IMR-90 (cell line): ENCODE data around the gene RPS5. TPM values are rescaled to one million over a fixed set of nuclear protein-coding genes. Genes with fewer than 3 reads are reported as not detected.

Experiments used
- ATAC-seq: fragments of 200-7000 bp; cut with Tn5 transposase; 2 replicates; pipeline ENCODE4 v1.9.1; 2020; ENCODE audit warnings: low read depth, mild to moderate bottlenecking, moderate library complexity
- BruUV-seq: library from RNA; stranded (reverse); fragments of 400-500 nt; replicated peaks from 2 replicates; lab custom pipeline; 2021; lab: Mats Ljungman, UMichigan
- CTCF ChIA-PET: fragments of 300-600 bp; formaldehyde crosslinking; extraction: SDS; loops from one replicate; lab custom pipeline; 2021; ENCODE audit warnings: antibody characterized with exemption; lab: Yijun Ruan, JAX
- POLR2A ChIA-PET: fragments of 300-600 bp; sonication (Branson Sonifier 250); formaldehyde crosslinking; loops from one replicate; lab custom pipeline; 2022; ENCODE audit warnings: antibody characterized with exemption; ENCODE audit not compliant: unreplicated experiment; lab: Charles Lee
- DNase-seq: peaks from one replicate; pipeline ENCODE4 v3.0.0; 2013
- H2AFZ ChIP-seq: replicated peaks from 2 replicates; pipeline ENCODE3; 2013; ENCODE audit warnings: low read length, mild to moderate bottlenecking; ENCODE audit not compliant: poor library complexity
- H2AK5ac ChIP-seq: 2 replicates; pipeline ENCODE4 v1.6.1; 2013; ENCODE audit warnings: low read depth, low read length, inconsistent platforms
- H2AK9ac ChIP-seq: replicated peaks from 2 replicates; pipeline ENCODE3; 2013; ENCODE audit warnings: mild to moderate bottlenecking, low read depth, low read length, moderate library complexity; ENCODE audit not compliant: poor library complexity
- H2BK120ac ChIP-seq: 2 replicates; pipeline ENCODE4 v1.6.1; 2013; ENCODE audit warnings: low read depth, low read length, inconsistent platforms
- H2BK15ac ChIP-seq: 3 replicates; pipeline ENCODE4 v1.6.1; 2013; ENCODE audit warnings: low read depth, low read length, inconsistent platforms
- H2BK20ac ChIP-seq: 2 replicates; pipeline ENCODE4 v1.6.1; 2013; ENCODE audit warnings: low read depth, mild to moderate bottlenecking, inconsistent platforms, low read length, moderate library complexity
- H2BK5ac ChIP-seq: 2 replicates; pipeline ENCODE4 v1.6.1; 2013; ENCODE audit warnings: mild to moderate bottlenecking, low read depth, low read length, inconsistent platforms; ENCODE audit not compliant: poor library complexity, severe bottlenecking
- H3K14ac ChIP-seq: replicated peaks from 2 replicates; pipeline ENCODE4 v1.6.1; 2013; ENCODE audit warnings: low read depth, low read length, inconsistent platforms
- H3K18ac ChIP-seq: 2 replicates; pipeline ENCODE4 v1.6.1; 2013; ENCODE audit warnings: low read depth, low read length, control low read depth
- H3K23ac ChIP-seq: 2 replicates; pipeline ENCODE4 v1.6.1; 2013; ENCODE audit warnings: low read depth, low read length, inconsistent platforms
- H3K27ac ChIP-seq: 2 replicates; pipeline ENCODE4 v1.5.1; 2013; ENCODE audit warnings: mild to moderate bottlenecking, control low read depth, low read length; ENCODE audit not compliant: insufficient read depth
- H3K27me3 ChIP-seq: 2 replicates; pipeline ENCODE4 v1.6.1; 2013; ENCODE audit warnings: low read length; ENCODE audit not compliant: control insufficient read depth, insufficient read depth
- H3K36me3 ChIP-seq: 2 replicates; pipeline ENCODE4 v1.6.1; 2013; ENCODE audit warnings: low read length, mixed read lengths; ENCODE audit not compliant: control insufficient read depth, insufficient read depth
- H3K4ac ChIP-seq: 2 replicates; pipeline ENCODE4 v1.6.1; 2013; ENCODE audit warnings: low read depth, low read length, inconsistent platforms
- H3K4me1 ChIP-seq: 2 replicates; pipeline ENCODE4 v1.6.1; 2013; ENCODE audit warnings: low read length, mixed read lengths; ENCODE audit not compliant: control insufficient read depth, insufficient read depth
- H3K4me2 ChIP-seq: 2 replicates; pipeline ENCODE4 v1.6.1; 2013; ENCODE audit warnings: low read depth, mild to moderate bottlenecking, control low read depth, low read length, moderate library complexity
- H3K4me3 ChIP-seq: 2 replicates; pipeline ENCODE4 v1.5.1; 2013; ENCODE audit warnings: low read depth, mild to moderate bottlenecking, control low read depth, low read length, moderate library complexity; ENCODE audit not compliant: insufficient read depth
- H3K56ac ChIP-seq: 2 replicates; pipeline ENCODE4 v1.6.1; 2013; ENCODE audit warnings: low read length, inconsistent platforms; ENCODE audit not compliant: insufficient read depth; ENCODE audit errors: extremely low read depth
- H3K79me1 ChIP-seq, 2 experiments: 2 replicates each; pipeline ENCODE4 v1.6.1; 2013; ENCODE audit warnings: low read length in 2 of 2, inconsistent platforms in 1 of 2, low read depth in 1 of 2
- H3K9ac ChIP-seq: 2 replicates; pipeline ENCODE4 v1.6.1; 2013; ENCODE audit warnings: low read depth, low read length, control low read depth
- H3K9me1 ChIP-seq: 2 replicates; pipeline ENCODE4 v1.6.1; 2013; ENCODE audit warnings: low read length, inconsistent platforms; ENCODE audit not compliant: insufficient read depth
- H3K9me3 ChIP-seq: 2 replicates; pipeline ENCODE4 v1.6.1; 2013; ENCODE audit warnings: low read length; ENCODE audit not compliant: control insufficient read depth, insufficient read depth
- H4K20me1 ChIP-seq: 2 replicates; pipeline ENCODE4 v1.6.1; 2013; ENCODE audit warnings: low read length, inconsistent platforms; ENCODE audit not compliant: insufficient read depth
- H4K5ac ChIP-seq: 2 replicates; pipeline ENCODE4 v1.6.1; 2013; ENCODE audit warnings: mild to moderate bottlenecking, low read depth, low read length, control low read depth
- H4K8ac ChIP-seq, 2 experiments: 2 replicates each; pipeline ENCODE4 v1.6.1; 2013; ENCODE audit warnings: low read depth in 2 of 2, low read length in 2 of 2, control low read depth in 1 of 2, inconsistent platforms in 1 of 2
- H4K91ac ChIP-seq: 2 replicates; pipeline ENCODE4 v1.6.1; 2013; ENCODE audit warnings: low read depth, low read length, inconsistent platforms; ENCODE audit not compliant: insufficient read depth
- CEBPB ChIP-seq: IDR thresholded peaks from 2 replicates; pipeline ENCODE4 v1.6.1; 2012; ENCODE audit warnings: low read depth, low read length, improper control_type of control experiment
- FOS ChIP-seq: fragments of 150-350 bp; IDR thresholded peaks from 2 replicates; pipeline ENCODE4 v1.6.1; 2016; ENCODE audit warnings: low read depth, low read length
- MAFK ChIP-seq: IDR thresholded peaks from 2 replicates; pipeline ENCODE4 v1.6.1; 2012; ENCODE audit warnings: low read depth, low read length, improper control_type of control experiment
- MAZ ChIP-seq: IDR thresholded peaks from 2 replicates; pipeline ENCODE4 v1.6.1; 2012; ENCODE audit warnings: low read depth, mild to moderate bottlenecking, low read length, improper control_type of control experiment, moderate library complexity, borderline replicate concordance
- MXI1 ChIP-seq: IDR thresholded peaks from 2 replicates; pipeline ENCODE4 v1.6.1; 2012; ENCODE audit warnings: low read depth, mild to moderate bottlenecking, low read length, moderate library complexity, borderline replicate concordance
- NFE2L2 ChIP-seq: fragments of 150-350 bp; IDR thresholded peaks from 2 replicates; pipeline ENCODE4 v1.6.1; 2016; ENCODE audit warnings: low read depth, mild to moderate bottlenecking, low read length
- POLR2A ChIP-seq: IDR thresholded peaks from 2 replicates; pipeline ENCODE4 v1.6.1; 2012; ENCODE audit warnings: mild to moderate bottlenecking, low read depth, low read length
- RCOR1 ChIP-seq: IDR thresholded peaks from 2 replicates; pipeline ENCODE4 v1.6.1; 2012; ENCODE audit warnings: mild to moderate bottlenecking, low read length, improper control_type of control experiment; ENCODE audit not compliant: insufficient replicate concordance
- WGBS, 2 experiments: methylation state at CpG; one replicate each; pipeline versions ENCODE4 v1.1.5 to v1.1.7; 2013; ENCODE audit warnings: missing lambda C conversion rate in 2 of 2; ENCODE audit not compliant: insufficient read length in 1 of 2; ENCODE audit errors: extremely low coverage in 2 of 2; 5-methylcytosine and 5-hydroxymethylcytosine counted together
- dilution Hi-C: fragments of 300-500 bp; cut with HindIII; formaldehyde crosslinking; loops from one replicate; pipeline ENCODE4 v1.14.3; 2018; ENCODE audit warnings: low sequenced_read_pairs; ENCODE audit not compliant: unreplicated experiment
- in situ Hi-C: fragments of 300-500 bp; cut with MboI; formaldehyde crosslinking; loops from 3 replicates; pipeline ENCODE4 v1.14.3; 2019; ENCODE audit warnings: low sequenced_read_pairs, inconsistent platforms, mixed read lengths
- intact Hi-C: fragments of 100-400 bp; cut with micrococcal nuclease; formaldehyde crosslinking; loops from 2 replicates; pipeline ENCODE4 v1.10.0; 2022
- polyA plus RNA-seq, 3 experiments: library from polyadenylated mRNA; depleted of rRNA; stranded (reverse); fragments of >200 nt; gene quantifications; 2 replicates each; pipeline ENCODE4 v1.2.3, GENCODE V29; 2012; ENCODE audit warnings: low replicate concordance in 1 of 3
- total RNA-seq: library from RNA; depleted of rRNA; stranded (reverse); fragments of >200 nt; gene quantifications from 2 replicates; pipeline ENCODE4 v1.2.3, GENCODE V29; 2012
- TF ChIP-seq, protein P1 (sequence below): fragments of 150-350 bp; IDR thresholded peaks from 2 replicates; pipeline ENCODE4 v1.6.1; 2017; ENCODE audit warnings: mild to moderate bottlenecking, antibody characterized with exemption, low read length, low read depth
- TF ChIP-seq, protein P2 (sequence below): fragments of 150-350 bp; IDR thresholded peaks from 2 replicates; pipeline ENCODE4 v1.6.1; 2016; ENCODE audit warnings: low read depth, mild to moderate bottlenecking, low read length, moderate library complexity, borderline replicate concordance

The RPS5 gene
- total and polyA plus RNA-seq, 2 of the 4 experiments (the other 2 are of a cell fraction), result 3,265 to 5,858 TPM

DNA sequence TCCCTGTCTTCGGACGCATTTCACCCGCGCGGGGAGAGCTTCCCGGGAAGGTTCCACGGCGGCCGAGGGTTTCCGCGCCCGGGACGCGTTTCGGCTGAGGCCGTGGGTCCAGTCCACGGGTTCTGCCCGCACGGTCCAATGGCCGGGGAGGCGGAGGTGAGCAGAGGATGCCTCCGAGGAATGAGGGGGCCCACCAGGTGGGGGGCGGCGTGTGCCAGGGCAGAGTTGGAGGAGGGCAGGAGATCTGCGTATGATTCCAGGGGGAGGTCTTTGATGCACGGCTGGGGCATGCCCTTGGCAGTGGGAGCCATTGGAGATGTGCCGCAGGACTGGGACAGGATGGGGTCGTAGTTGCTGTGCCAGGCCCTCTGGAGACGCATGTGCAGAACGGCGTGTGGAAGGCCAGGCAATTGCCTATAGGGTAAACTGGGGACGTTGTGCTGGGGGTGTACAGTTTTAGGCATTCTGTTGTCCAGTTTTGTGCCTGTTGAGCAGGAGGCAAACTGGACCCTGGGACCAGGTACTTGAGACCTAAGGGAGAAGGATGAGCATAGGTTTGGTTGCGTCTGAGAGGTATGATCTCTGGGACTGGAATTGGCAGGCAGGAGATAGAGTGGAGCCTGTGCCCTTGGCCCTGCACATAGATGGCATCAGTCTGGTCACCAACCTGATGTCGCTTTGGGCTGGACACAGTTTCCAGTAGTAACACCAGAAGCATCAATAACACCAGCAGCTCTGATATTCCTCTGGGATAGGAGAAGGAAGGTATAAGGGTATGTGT lies 22.1 kb downstream of the RPS5 start:
- Histone ChIP-seq H4K8ac (peak overlapping the region; percentile 28 to 68), H3K56ac (peak overlapping the region; percentile 36; the same call in 1 of the 2 replicates), H3K27me3 (no peaks in the 10 kb centered on the region), H3K9ac (peak overlapping the region; percentile 78), H2AK5ac (peak overlapping the region; percentile 80), H3K36me3 (no peaks in the 10 kb centered on the region), H3K4me2 (peak overlapping the region; percentile 90), H3K23ac (peak overlapping the region; percentile 70), H3K9me3 (no peaks in the 10 kb centered on the region), H2BK15ac (no peak overlapping the region), H4K91ac (peak overlapping the region; percentile 76), H4K20me1 (peaks cover 12% of the 10 kb centered on the region), H2AK9ac (peak overlapping the region; percentile 98), H3K4me3 (peak overlapping the region; percentile 95), H3K9me1 (peaks cover 21% of the 10 kb centered on the region), H3K79me1 (peaks cover 26 to 42% of the 10 kb centered on the region in 2 experiments), H3K4ac (peak overlapping the region; percentile 83), H2BK20ac (no peak overlapping the region), H4K5ac (peak overlapping the region; percentile 38), H2BK5ac (peak overlapping the region; percentile 57), H2BK120ac (peak overlapping the region; percentile 18; the same call in 1 of the 2 replicates), H3K4me1 (peaks cover 11% of the 10 kb centered on the region), H2AFZ (peak overlapping the region; percentile 91), H3K18ac (no peak overlapping the region; the same call in 1 of the 2 replicates), H3K27ac (peak overlapping the region; percentile 80), H3K14ac (peak overlapping the region; percentile 64)
- peak; percentile 36 for ATAC-seq
- in situ Hi-C loops (no loop called here), dilution Hi-C loops (no loop called here), intact Hi-C loops (loop anchor here (2.0 kb wide), 1 partner anchor 32 kb away; the partner anchor contains the start of gene ZNF132)
- ChIA-PET CTCF (no interaction called here), POLR2A (no interaction called here)
- no peak for TF ChIP-seq FOS
- TF ChIP-seq MAFK, result no peak
- TF ChIP-seq NFE2L2, result no peak
- TF ChIP-seq CEBPB, result no peak
- no peak; the same call in 1 of the 2 replicates for TF ChIP-seq MXI1
- no peak for TF ChIP-seq RCOR1
- TF ChIP-seq, protein P1, sequence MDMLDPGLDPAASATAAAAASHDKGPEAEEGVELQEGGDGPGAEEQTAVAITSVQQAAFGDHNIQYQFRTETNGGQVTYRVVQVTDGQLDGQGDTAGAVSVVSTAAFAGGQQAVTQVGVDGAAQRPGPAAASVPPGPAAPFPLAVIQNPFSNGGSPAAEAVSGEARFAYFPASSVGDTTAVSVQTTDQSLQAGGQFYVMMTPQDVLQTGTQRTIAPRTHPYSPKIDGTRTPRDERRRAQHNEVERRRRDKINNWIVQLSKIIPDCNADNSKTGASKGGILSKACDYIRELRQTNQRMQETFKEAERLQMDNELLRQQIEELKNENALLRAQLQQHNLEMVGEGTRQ, result no peak
- no peak for TF ChIP-seq POLR2A
- TF ChIP-seq, protein P2, sequence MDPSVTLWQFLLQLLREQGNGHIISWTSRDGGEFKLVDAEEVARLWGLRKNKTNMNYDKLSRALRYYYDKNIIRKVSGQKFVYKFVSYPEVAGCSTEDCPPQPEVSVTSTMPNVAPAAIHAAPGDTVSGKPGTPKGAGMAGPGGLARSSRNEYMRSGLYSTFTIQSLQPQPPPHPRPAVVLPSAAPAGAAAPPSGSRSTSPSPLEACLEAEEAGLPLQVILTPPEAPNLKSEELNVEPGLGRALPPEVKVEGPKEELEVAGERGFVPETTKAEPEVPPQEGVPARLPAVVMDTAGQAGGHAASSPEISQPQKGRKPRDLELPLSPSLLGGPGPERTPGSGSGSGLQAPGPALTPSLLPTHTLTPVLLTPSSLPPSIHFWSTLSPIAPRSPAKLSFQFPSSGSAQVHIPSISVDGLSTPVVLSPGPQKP, result no peak
- no peak for TF ChIP-seq MAZ
- DNase-seq, result peak; percentile 22
- WGBS, 2 experiments, result 0% methylated on average over 19 of the region's 34 CpGs; no CpG with 5 or more reads in 1 of the 2 experiments
- BruUV-seq, result no TSS peak
